OCI-LY1 (cell line): Measurements from ENCODE around the gene CD209.

Experiments
- H2AFZ ChIP-seq: fragments of 200-600 bp; sonication (generic), shearing (Covaris generic); 2 replicates; pipeline ENCODE4 v1.6.0; 2014; ENCODE audit warnings: antibody characterized with exemption, mild to moderate bottlenecking, low read length
- H3F3A ChIP-seq: fragments of 200-600 bp; sonication (generic), shearing (Covaris generic); 2 replicates; pipeline ENCODE4 v1.6.0; 2014; ENCODE audit warnings: mild to moderate bottlenecking, antibody characterized with exemption, low read length, moderate library complexity; ENCODE audit not compliant: insufficient read depth
- H3K27ac ChIP-seq: fragments of 200-600 bp; sonication (generic); 2 replicates; pipeline ENCODE4 v1.5.1; 2014; ENCODE audit warnings: low read length, mixed run types, mild to moderate bottlenecking, low read depth; ENCODE audit not compliant: poor library complexity, severe bottlenecking
- H3K27me3 ChIP-seq: fragments of 200-600 bp; sonication (generic); 2 replicates; pipeline ENCODE4 v1.6.0; 2014; ENCODE audit warnings: antibody characterized with exemption, mild to moderate bottlenecking, low read length, moderate library complexity; ENCODE audit not compliant: insufficient read depth
- H3K36me3 ChIP-seq: fragments of 200-600 bp; sonication (generic); 2 replicates; pipeline ENCODE4 v1.6.1; 2014; ENCODE audit warnings: mild to moderate bottlenecking, antibody characterized with exemption, low read length, moderate library complexity, mixed read lengths; ENCODE audit not compliant: insufficient read depth
- H3K4me1 ChIP-seq: fragments of 200-600 bp; sonication (generic); 2 replicates; pipeline ENCODE4 v1.5.1; 2014; ENCODE audit warnings: mild to moderate bottlenecking, low read length, moderate library complexity; ENCODE audit not compliant: insufficient read depth, severe bottlenecking
- H3K4me2 ChIP-seq: fragments of 200-600 bp; sonication (generic), shearing (Covaris generic); 2 replicates; pipeline ENCODE4 v1.6.1; 2014; ENCODE audit warnings: low read length
- H3K4me3 ChIP-seq: fragments of 200-600 bp; sonication (generic); 2 replicates; pipeline ENCODE4 v1.5.1; 2014; ENCODE audit warnings: low read length, low read depth, mild to moderate bottlenecking, mixed read lengths; ENCODE audit not compliant: poor library complexity, severe bottlenecking
- H3K79me2 ChIP-seq: fragments of 200-600 bp; shearing (Covaris generic); 2 replicates; pipeline ENCODE4 v1.6.1; 2016; ENCODE audit warnings: mixed run types, low read length, mixed read lengths; ENCODE audit not compliant: insufficient read depth
- H3K9ac ChIP-seq: fragments of 200-600 bp; sonication (generic), shearing (Covaris generic); 2 replicates; pipeline ENCODE4 v1.6.1; 2014; ENCODE audit warnings: mild to moderate bottlenecking, low read length, mixed read lengths
- H3K9me2 ChIP-seq: fragments of 200-600 bp; sonication (generic), shearing (Covaris generic); 2 replicates; pipeline ENCODE4 v1.6.1; 2014; ENCODE audit warnings: low read depth, mild to moderate bottlenecking, low read length, mixed read lengths
- H3K9me3 ChIP-seq: fragments of 200-600 bp; shearing (Covaris generic); 2 replicates; pipeline ENCODE4 v1.6.1; 2014; ENCODE audit warnings: low read length, mixed read lengths
- H4K20me1 ChIP-seq: fragments of 200-600 bp; sonication (generic), shearing (Covaris generic); 2 replicates; pipeline ENCODE4 v1.6.0; 2016; ENCODE audit warnings: mild to moderate bottlenecking, low read length; ENCODE audit not compliant: insufficient read depth
- EZH2 ChIP-seq: fragments of 200-600 bp; sonication (generic), shearing (Covaris generic); IDR thresholded peaks from 2 replicates; pipeline ENCODE4 v1.8.0; 2017; ENCODE audit warnings: borderline replicate concordance, mixed run types, mild to moderate bottlenecking, antibody characterized with exemption, low read length, moderate library complexity, mixed read lengths
- TF ChIP-seq, protein P1 (sequence below): fragments of 200-600 bp; sonication (generic), shearing (Covaris generic); IDR thresholded peaks from 2 replicates; pipeline ENCODE4 v1.5.1; 2017; ENCODE audit warnings: mild to moderate bottlenecking, antibody characterized with exemption, low read length, moderate library complexity, mixed read lengths

The CD209 gene

DNA sequence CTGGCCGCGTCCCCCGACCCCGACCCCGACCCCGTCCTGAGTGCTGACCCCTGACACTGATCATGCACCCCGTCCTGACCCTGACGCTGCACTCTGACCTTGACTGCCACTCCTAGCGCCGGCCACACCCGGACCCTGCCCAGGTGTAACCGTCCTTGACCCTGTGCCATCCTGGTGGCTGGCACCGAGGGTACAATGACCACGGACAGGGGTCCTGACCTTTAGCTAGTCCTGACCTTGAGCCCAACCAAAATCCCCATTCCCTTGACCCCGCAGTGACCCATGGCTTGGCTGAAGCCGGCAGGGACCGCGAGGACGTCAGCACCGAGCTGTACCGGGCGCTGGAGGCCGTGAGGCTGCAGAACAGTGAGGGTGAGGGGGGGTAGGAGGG is 41.6 kb upstream of the CD209 start:
- Histone ChIP-seq H3K27me3 (no peaks in the 10 kb centered on the region; the same call in 1 of the 2 replicates), H3K9ac (no peak overlapping the region), H3K4me2 (no peak overlapping the region), H4K20me1 (no peaks in the 10 kb centered on the region), H3K4me3 (no peak overlapping the region), H3K4me1 (no peaks in the 10 kb centered on the region), H3F3A (no peaks in the 10 kb centered on the region), H3K27ac (no peak overlapping the region), H3K9me3 (no peaks in the 10 kb centered on the region), H3K9me2 (no peaks in the 10 kb centered on the region), H2AFZ (no peak overlapping the region), H3K79me2 (no peaks in the 10 kb centered on the region), H3K36me3 (no peaks in the 10 kb centered on the region; the same call in 1 of the 2 replicates)
- TF ChIP-seq, protein P1, sequence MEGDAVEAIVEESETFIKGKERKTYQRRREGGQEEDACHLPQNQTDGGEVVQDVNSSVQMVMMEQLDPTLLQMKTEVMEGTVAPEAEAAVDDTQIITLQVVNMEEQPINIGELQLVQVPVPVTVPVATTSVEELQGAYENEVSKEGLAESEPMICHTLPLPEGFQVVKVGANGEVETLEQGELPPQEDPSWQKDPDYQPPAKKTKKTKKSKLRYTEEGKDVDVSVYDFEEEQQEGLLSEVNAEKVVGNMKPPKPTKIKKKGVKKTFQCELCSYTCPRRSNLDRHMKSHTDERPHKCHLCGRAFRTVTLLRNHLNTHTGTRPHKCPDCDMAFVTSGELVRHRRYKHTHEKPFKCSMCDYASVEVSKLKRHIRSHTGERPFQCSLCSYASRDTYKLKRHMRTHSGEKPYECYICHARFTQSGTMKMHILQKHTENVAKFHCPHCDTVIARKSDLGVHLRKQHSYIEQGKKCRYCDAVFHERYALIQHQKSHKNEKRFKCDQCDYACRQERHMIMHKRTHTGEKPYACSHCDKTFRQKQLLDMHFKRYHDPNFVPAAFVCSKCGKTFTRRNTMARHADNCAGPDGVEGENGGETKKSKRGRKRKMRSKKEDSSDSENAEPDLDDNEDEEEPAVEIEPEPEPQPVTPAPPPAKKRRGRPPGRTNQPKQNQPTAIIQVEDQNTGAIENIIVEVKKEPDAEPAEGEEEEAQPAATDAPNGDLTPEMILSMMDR: no peak
- no peak for TF ChIP-seq EZH2

DNA sequence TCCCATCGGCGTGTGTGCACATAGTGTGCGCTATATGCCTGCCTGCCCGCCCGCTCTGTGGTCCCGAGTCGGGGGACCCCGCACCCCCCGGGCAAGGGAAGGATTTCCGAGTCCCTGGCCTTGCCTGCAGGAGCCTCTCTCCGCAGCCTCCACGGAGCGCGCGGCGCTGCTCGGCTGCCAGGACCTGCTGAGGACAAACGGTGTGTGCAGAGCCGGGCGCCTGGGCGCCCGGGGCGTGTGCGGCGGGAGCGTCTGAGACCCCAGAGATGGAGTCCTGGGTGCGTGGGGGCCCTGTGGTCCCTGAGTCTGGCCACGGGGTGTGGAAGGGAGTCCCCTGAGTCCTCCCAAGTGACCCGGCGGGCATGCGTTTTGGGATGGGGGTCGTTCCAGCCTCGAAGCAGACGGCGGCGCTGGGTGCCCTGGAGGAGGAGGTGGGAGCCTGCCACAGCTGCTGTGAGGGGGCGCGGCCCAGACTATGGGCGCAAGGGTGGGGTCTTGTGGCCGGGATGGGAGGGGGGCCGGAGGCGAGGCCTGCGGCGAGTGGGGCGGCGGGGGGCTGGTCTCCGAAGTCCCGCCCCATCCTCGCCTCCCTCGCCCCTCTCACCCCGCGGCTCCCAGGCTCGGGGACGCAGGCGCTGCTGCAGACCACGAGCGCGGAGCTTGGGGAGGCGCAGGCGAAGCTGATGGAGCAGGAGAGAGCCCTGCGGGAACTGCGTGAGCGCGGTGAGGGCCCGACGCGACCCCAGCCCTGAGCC is 41.0 kb upstream of the CD209 start:
- no peaks in the 10 kb centered on the region for H3F3A ChIP-seq
- no peaks in the 10 kb centered on the region; the same call in 1 of the 2 replicates for H3K36me3 ChIP-seq
- H4K20me1 ChIP-seq: no peaks in the 10 kb centered on the region
- no peak overlapping the region for H3K4me3 ChIP-seq
- no peaks in the 10 kb centered on the region for H3K9me3 ChIP-seq
- no peak overlapping the region for H3K4me2 ChIP-seq
- no peak overlapping the region for H3K27ac ChIP-seq
- no peaks in the 10 kb centered on the region for H3K9me2 ChIP-seq
- no peak overlapping the region for H2AFZ ChIP-seq
- H3K9ac ChIP-seq: no peak overlapping the region
- no peaks in the 10 kb centered on the region for H3K79me2 ChIP-seq
- no peaks in the 10 kb centered on the region for H3K4me1 ChIP-seq
- TF ChIP-seq, protein P1: no peak
- TF ChIP-seq EZH2: no peak
- no peaks in the 10 kb centered on the region; the same call in 1 of the 2 replicates for H3K27me3 ChIP-seq

DNA sequence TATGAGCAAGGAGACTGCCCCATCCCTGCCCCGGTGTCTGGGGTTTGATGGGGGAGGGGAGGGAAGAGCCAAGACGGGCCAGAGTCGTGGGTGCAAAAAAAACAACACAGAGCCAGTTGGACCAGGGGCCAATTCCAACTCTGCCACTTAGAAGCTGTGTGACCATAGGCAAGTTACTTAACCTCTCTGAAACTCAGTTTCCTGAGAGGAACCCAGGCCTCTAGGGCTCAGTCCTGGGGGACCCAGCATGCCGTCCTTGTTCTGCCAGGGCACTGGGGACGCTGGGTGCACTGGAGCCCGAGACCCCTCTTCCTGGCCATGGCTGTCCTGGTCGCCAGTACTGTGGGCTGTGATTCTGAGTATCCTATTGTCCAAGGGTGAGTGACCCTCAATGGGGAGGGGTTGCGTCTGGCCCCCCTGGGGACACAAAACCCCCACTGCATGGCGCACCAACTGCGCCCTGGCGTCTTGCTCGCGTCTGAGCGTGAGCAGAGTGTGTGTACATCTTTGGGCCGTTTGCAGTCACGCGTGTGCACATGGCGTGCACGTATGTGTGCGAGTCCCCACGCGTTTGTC is 40.4 kb upstream of the CD209 start:
- Histone ChIP-seq H3K4me2 (no peak overlapping the region), H3K9me2 (no peaks in the 10 kb centered on the region), H3F3A (no peaks in the 10 kb centered on the region), H3K9me3 (no peaks in the 10 kb centered on the region), H3K79me2 (no peaks in the 10 kb centered on the region), H3K36me3 (no peaks in the 10 kb centered on the region; the same call in 1 of the 2 replicates), H4K20me1 (no peaks in the 10 kb centered on the region), H3K4me3 (no peak overlapping the region), H3K9ac (no peak overlapping the region), H2AFZ (no peak overlapping the region), H3K27me3 (no peaks in the 10 kb centered on the region; the same call in 1 of the 2 replicates), H3K27ac (no peak overlapping the region), H3K4me1 (no peaks in the 10 kb centered on the region)
- TF ChIP-seq, protein P1: no peak
- no peak for TF ChIP-seq EZH2
